GM12874 (cell line): ENCODE results near the gene KLK14.

Experiments used
- CTCF ChIP-seq: IDR thresholded peaks from 2 replicates; pipeline ENCODE4 v1.5.1; 2011; ENCODE audit warnings: low read depth, mild to moderate bottlenecking, control low read depth, low read length, moderate library complexity; ENCODE audit not compliant: insufficient read depth

Gene KLK14

GRCh38 chr19:51083181-51083580 lies 494 bp upstream of the KLK14 start:
- TF ChIP-seq CTCF, result no peak

- no peak for TF ChIP-seq CTCF
Observed at GRCh38 chr19:51081476-51081875, 1.2 kb downstream of the KLK14 start.

- no peak for TF ChIP-seq CTCF
Observed at GRCh38 chr19:51079481-51080110, 3.1 kb downstream of the KLK14 start.

GRCh38 chr19:51078731-51079130 lies 4.0 kb downstream of the KLK14 start:
- no peak for TF ChIP-seq CTCF

- no peak for TF ChIP-seq CTCF
Observed at GRCh38 chr19:51078104-51078503, 4.6 kb downstream of the KLK14 start.

- TF ChIP-seq CTCF, result no peak
Observed at GRCh38 chr19:51076631-51077213, 6.0 kb downstream of the KLK14 start.

- no peak for TF ChIP-seq CTCF
Observed at GRCh38 chr19:51075998-51076397, 6.7 kb downstream of the KLK14 start.
